Esophagus squamous epithelium (tissue), 5 donors: ENCODE measurements around the gene MFAP4. TPM values are rescaled to one million over a fixed set of nuclear protein-coding genes. Genes with fewer than 3 reads are reported as not detected.

Experiments
- DNase-seq: peaks from one replicate; lab custom pipeline; 2025; lab: John Stamatoyannopoulos, UW
- H3K27ac ChIP-seq, 4 donors: fragments of 200-600 bp; sonication (generic); one replicate each; pipeline ENCODE4 v1.5.1; 2016 to 2019; ENCODE audit warnings: mild to moderate bottlenecking in 1 of 4
- H3K27me3 ChIP-seq, 4 donors: fragments of 200-600 bp; sonication (generic); 1 replicate in 3 of 4; 2 replicates in 1 of 4; pipeline versions ENCODE4 v1.5.1 to v1.6.0; 2017 to 2021; ENCODE audit warnings: antibody characterized with exemption in 1 of 4
- H3K36me3 ChIP-seq, 3 donors: fragments of 200-600 bp; sonication (generic); one replicate each; pipeline ENCODE4 v1.5.1; 2016 to 2019
- H3K4me1 ChIP-seq, 3 donors: fragments of 200-600 bp; sonication (generic); one replicate each; pipeline ENCODE4 v1.5.1; 2017 to 2019
- H3K4me3 ChIP-seq, 4 donors: fragments of 200-600 bp; sonication (generic); 1 replicate in 3 of 4; 2 replicates in 1 of 4; pipeline ENCODE4 v1.5.1; 2016 to 2019; ENCODE audit warnings: mild to moderate bottlenecking in 2 of 4, moderate library complexity in 1 of 4
- H3K9me3 ChIP-seq, 3 donors: fragments of 200-600 bp; sonication (generic); one replicate each; pipeline ENCODE4 v1.5.1; 2016 to 2019
- CTCF ChIP-seq, 6 experiments: fragments of 450-650 bp in 4 of 6; fragments of 200-600 bp in 2 of 6; sonication (generic) in 2 of 6; IDR thresholded peaks; one replicate each; pipeline ENCODE4 v1.5.1; 2016 to 2019; ENCODE audit warnings: antibody characterized with exemption in 6 of 6, mild to moderate bottlenecking in 4 of 6, moderate library complexity in 4 of 6
- POLR2A ChIP-seq, 4 donors: fragments of 450-650 bp; IDR thresholded peaks; one replicate each; pipeline ENCODE4 v1.6.1; 2017; ENCODE audit warnings: antibody characterized with exemption in 4 of 4, mild to moderate bottlenecking in 4 of 4, moderate library complexity in 3 of 4
- WGBS, 2 donors: methylation state at CpG; one replicate each; pipeline ENCODE4 v1.1.5; 2018; 5-methylcytosine and 5-hydroxymethylcytosine counted together
- intact Hi-C: fragments of 100-400 bp; cut with DNase I; formaldehyde crosslinking; loops from one replicate; pipeline ENCODE4 v1.15.0; 2022
- total RNA-seq, 4 donors: library from RNA; depleted of rRNA; stranded (reverse); fragments of >200 nt; gene quantifications; one replicate each; pipeline ENCODE4 v1.1.0, GENCODE V29; 2016
- donor health status: DM: yes; HTN: yes; CAD: no.

Gene MFAP4
- total RNA-seq, 4 donors from 2014 or later: 4.3 to 365 (median 21.6) TPM

GRCh38 chr17:19426631-19427030 lies 39.6 kb upstream of the MFAP4 start:
- Histone ChIP-seq H3K9me3 (no peaks in the 10 kb centered on the region), H3K4me1 (peaks cover 0 to 24% (median 0%) of the 10 kb centered on the region in 3 donors), H3K4me3 (no peak overlapping the region), H3K27ac (peak overlapping the region in 3 of 4 donors; percentile 10 to 60 (median 44)), H3K36me3 (no peaks in the 10 kb centered on the region), H3K27me3 (no peaks in the 10 kb centered on the region)
- no peak for DNase-seq
- 92 to 97% methylated on average over 5 of the region's 5 CpGs for WGBS, 2 donors
- no peak for TF ChIP-seq POLR2A (IDR thresholded peaks at IDR 0.05)
- TF ChIP-seq CTCF (IDR thresholded peaks at IDR 0.05): no peak
- intact Hi-C loops: no loop called here

GRCh38 chr17:19424934-19425868 lies 38.2 kb upstream of the MFAP4 start:
- no peak for DNase-seq

GRCh38 chr17:19421926-19422325 lies 34.9 kb upstream of the MFAP4 start:
- WGBS, 2 donors: 89 to 90% methylated on average over 6 of the region's 6 CpGs
- intact Hi-C loops: no loop called here
- Histone ChIP-seq H3K36me3 (no peaks in the 10 kb centered on the region), H3K9me3 (no peaks in the 10 kb centered on the region), H3K27me3 (no peaks in the 10 kb centered on the region), H3K4me3 (no peak overlapping the region), H3K4me1 (peaks cover 0 to 42% (median 16%) of the 10 kb centered on the region in 3 donors), H3K27ac (peak overlapping the region in 1 of 4 donors; percentile 7)
- TF ChIP-seq CTCF (IDR thresholded peaks at IDR 0.05) (no peak), POLR2A (IDR thresholded peaks at IDR 0.05) (no peak)
- DNase-seq: no peak

More at GRCh38 chr17:19424934-19425868, 38.2 kb upstream of the MFAP4 start:
- Histone ChIP-seq H3K4me3 (no peak overlapping the region), H3K27ac (peak overlapping the region in 3 of 4 donors; percentile 44 to 60 (median 60)), H3K27me3 (no peaks in the 10 kb centered on the region), H3K9me3 (no peaks in the 10 kb centered on the region), H3K4me1 (peaks cover 0 to 24% (median 0%) of the 10 kb centered on the region in 3 donors), H3K36me3 (no peaks in the 10 kb centered on the region)
- no peak for TF ChIP-seq CTCF (IDR thresholded peaks at IDR 0.05)
- no peak for TF ChIP-seq POLR2A (IDR thresholded peaks at IDR 0.05)
- intact Hi-C loops: no loop called here
- WGBS, 2 donors: 65 to 76% methylated on average over 8 of the region's 8 CpGs

GRCh38 chr17:19421219-19421618 lies 34.2 kb upstream of the MFAP4 start:
- DNase-seq: no peak
- Histone ChIP-seq H3K9me3 (no peaks in the 10 kb centered on the region), H3K4me3 (no peak overlapping the region), H3K36me3 (no peaks in the 10 kb centered on the region), H3K27ac (peak overlapping the region in 1 of 4 donors; percentile 7), H3K4me1 (peaks cover 0 to 35% (median 16%) of the 10 kb centered on the region in 3 donors), H3K27me3 (no peaks in the 10 kb centered on the region)
- 70 to 76% methylated on average over 4 of the region's 4 CpGs for WGBS, 2 donors
- TF ChIP-seq CTCF (IDR thresholded peaks at IDR 0.05) (no peak), POLR2A (IDR thresholded peaks at IDR 0.05) (no peak)
- intact Hi-C loops: no loop called here
